NCI-H1436 (cell line): Measurements from ENCODE around the gene SPX.

Experiments
- DNase-seq: peaks from one replicate; lab custom pipeline; 2025; lab: John Stamatoyannopoulos, UW

SPX gene

DNA sequence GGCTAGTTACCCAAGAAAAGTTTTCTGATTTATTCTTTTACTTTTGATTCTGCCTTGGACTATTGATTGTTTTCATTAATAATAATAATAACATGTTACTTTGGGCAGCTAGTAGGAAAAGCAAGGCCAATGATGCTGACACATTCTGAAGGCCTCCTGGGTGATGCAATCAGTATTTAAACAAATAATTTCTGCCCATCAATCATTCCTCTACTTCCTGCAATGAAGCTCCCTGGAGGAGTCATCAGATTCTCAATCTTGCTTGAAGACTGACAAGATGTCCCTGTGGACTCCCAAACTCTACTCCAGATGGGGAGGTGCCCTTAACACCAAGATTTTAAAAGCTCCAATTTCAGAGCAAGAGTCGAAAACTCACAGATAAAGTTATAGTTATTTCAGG is at the start of gene SPX:
Gene SPX (plus strand): TSS at position 244 of the 400 bp plus-strand sequence. CDS start 177 bp downstream, outside the sequence.
- DNase-seq, result no peak

GRCh38 chr12:21476949-21477348 is 49.1 kb upstream of the SPX start:
- DNase-seq, result no peak

DNA sequence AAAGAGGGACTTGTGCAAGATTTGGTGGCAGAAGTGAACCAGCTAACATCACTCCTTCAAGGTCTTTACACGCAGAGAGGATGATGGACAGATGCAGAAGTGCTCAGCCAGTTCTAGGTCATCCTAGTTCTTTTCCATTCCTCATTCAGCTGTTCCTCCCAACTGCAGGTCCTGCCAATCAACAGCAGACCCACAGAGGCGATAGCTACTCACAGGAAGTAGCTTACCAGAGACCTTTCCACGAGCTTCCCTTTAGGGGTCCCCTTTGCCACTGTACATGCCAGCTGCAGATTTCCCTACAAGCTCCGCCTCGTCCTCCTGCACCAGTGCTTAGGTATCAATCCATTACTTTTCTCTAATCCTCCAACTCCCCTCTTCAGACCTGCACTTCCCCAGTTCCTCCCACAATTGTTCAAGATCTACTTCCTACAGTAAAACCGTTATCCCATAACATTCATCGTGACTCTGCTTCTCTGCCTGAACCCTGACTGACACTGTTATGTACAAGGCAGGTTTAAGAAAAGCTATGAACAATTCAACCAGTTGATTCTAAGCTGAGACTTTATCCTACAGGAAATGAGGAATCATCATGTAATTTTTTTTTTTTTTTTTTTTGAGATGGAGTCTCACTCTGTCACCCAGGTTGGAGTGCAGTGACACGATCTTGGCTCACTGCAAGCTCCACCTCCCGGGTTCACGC is 47.2 kb upstream of the SPX start:
- no peak for DNase-seq

DNA sequence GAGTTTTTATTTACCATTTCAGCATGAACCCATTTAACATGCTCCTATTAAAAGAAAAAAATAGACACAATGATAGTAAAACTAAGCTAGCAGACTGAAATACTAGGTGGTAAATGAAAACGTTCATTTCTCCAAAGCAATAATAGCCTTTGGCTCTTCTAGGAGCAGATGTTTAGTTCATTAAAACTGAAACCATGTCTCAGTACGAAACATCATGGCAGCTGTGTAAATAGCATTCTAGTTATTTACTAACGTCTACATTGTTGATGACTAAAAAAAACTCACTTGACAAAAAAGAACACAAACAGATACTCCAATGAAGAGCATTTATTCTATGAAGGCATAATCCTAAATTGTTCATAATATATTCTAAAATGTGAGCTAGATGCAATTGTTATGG is 42.6 kb upstream of the SPX start:
- peak; percentile 52 for DNase-seq

DNA sequence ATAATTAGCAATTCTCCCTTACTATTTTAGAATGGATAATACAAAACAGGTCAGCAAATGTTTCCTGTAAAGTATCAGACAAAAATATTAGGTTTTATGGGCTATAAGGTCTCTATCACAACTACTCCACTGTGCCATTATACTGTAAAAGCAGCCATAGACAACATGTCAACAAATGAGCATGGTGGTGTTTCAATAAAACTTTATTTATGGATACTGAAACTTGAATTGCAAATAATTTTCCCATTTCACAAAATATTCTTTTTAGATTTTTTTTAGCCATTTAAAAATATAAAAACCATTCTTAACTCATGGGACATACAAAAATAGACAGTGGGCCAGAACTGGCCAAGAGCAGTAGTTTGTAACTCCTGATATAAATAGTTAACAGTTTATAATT is 40.1 kb upstream of the SPX start:
- no peak for DNase-seq

DNA sequence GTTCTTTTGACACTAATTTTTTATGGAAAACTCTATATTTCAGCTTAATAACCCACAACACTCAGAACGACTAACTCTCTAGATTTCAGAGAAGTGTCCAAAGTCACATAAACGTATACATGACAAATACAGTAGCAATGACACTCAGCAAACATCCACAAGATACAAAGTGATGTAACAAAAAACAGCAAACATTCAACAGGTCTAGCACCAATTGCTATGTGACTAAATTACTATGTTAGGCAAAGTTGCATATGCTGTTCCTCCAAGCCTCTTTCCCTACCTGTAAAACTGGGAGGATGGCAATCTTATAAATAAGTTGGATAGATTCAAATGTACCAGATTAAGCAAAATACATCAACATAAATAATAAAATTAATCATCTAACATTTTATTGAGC is 26.3 kb upstream of the SPX start:
- no peak for DNase-seq

DNA sequence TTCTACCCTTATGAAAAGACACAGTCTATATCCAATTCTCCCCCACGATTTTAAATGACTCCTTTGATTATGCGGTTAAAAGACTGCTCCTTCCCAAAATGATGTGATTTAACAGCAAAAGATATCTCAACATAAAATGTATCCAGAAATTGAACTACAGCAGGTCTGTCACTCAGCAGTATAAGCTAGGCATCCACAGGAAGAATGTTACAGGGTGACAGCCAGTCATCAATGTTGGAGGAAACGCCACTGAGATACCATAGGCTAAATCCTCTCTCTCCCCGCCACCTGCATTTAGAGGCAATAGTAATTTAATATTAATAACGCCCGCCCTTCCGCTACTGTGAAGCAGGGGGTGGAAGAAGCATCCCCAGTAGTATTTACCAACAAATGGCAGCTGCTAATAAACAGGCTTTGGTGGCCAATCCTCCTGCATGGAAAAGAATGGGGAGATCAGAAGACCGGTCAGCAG is 25.3 kb upstream of the SPX start:
- DNase-seq, result no peak

GRCh38 chr12:21501258-21502163 is 24.6 kb upstream of the SPX start, which contains the start of the genes GOLT1B and RECQL:
Gene GOLT1B, plus strand, starts transcription at chr12:21501789. Its CDS starts 135 bp downstream, at chr12:21501924.
Gene RECQL, minus strand, starts transcription at chr12:21501635. Its CDS starts 2,065 bp downstream, at chr12:21499570.
- peak; percentile 96 for DNase-seq

GRCh38 chr12:21502164-21502496 is 24.0 kb upstream of the SPX start:
- no peak for DNase-seq

- DNase-seq, result no peak
These were observed 23.2 kb upstream of the SPX start for GRCh38 chr12:21502872-21503271.

DNA sequence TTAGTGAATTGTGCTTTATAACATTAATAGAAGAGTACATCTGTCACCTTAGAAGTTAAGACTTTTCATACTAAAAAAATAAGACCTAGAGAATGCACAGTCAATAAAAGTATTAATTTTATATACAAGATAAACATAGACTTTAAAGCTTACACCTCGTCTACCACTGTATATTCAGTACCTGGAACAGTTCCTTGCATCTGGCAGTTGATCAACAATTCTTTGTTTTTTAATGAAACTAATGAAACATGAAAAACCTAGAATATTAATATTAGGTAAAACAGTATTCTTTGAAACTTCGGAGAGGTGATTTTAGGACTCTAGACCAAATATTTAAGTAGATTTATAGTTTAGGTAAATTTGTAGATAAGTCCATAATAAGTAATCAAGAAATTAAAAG is 20.2 kb upstream of the SPX start:
- no peak for DNase-seq

GRCh38 chr12:21507849-21508248 is 18.2 kb upstream of the SPX start:
- no peak for DNase-seq

DNA sequence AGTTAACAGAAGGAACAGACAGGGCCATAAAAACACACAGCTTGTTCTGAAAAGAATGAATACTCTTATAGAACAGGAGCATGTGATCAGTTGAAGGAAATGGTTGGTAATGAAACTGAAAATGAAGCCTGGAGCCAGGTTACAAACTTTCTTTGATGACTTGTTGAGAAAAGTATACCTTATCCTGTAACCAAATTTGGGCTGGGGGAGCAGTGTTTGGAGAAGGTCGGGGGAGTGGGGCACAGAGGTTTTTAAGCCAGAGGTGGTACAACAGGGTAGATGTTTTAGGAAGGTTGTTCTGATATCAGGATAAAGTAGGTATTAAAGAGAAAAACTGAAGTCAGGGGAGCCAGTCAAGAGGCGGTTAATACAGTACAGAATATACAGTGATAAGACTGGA is 16.3 kb upstream of the SPX start:
- no peak for DNase-seq

GRCh38 chr12:21516281-21516680 is 9.8 kb upstream of the SPX start:
- no peak for DNase-seq

GRCh38 chr12:21518451-21518850 is 7.6 kb upstream of the SPX start:
- DNase-seq, result no peak

- DNase-seq, result no peak
These were observed 4.6 kb upstream of the SPX start for GRCh38 chr12:21521541-21521940.

DNA sequence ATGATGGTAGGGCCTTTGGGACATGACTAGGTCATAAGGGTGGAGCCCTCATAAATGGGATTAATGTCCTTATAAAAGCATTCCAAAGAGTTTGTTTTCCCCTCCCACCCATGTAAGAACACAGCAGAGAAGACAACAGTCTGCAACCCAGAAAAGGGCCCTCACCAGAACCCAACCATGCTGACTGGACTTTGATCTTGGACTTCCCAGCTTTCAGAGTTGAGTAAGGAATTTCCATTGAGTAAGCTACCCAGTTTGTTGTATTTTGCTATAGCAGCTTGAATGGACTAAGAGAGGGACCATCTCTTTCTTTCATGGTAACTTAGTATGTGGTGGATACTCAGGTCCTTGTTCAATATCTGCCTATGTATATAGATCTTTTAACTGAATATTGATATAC is 2.9 kb upstream of the SPX start:
- no peak for DNase-seq

DNA sequence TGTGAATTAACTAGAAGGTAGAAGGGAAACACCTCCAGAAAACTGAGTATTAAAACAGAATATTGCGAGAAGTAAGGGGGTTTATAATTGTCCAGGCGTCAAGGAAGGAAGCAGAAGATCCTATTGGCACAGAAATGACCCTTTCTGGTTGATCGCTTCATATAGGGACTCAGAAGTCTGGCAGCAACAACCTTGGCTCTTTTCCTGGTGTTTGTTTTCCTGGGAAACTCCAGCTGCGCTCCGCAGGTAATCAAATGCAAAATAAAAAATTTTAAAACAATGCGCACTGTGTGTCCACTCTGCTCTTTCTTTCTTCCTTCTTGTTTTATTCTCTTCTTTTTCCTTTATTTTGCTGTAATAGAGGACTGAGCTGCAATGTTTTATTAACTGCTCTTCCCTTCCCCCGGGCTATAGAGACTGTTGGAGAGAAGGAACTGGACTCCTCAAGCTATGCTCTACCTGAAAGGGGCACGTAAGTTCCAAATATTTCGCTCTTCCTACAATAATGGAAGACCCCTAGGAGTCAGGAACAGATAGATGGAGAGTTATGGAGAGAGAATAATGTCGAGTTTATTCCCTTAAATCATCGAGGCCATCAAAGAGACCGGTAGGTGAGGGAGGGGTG is 737 bp downstream of the SPX start:
- DNase-seq, result no peak

GRCh38 chr12:21527451-21528180 is 1.5 kb downstream of the SPX start:
- peak; percentile 86 for DNase-seq

DNA sequence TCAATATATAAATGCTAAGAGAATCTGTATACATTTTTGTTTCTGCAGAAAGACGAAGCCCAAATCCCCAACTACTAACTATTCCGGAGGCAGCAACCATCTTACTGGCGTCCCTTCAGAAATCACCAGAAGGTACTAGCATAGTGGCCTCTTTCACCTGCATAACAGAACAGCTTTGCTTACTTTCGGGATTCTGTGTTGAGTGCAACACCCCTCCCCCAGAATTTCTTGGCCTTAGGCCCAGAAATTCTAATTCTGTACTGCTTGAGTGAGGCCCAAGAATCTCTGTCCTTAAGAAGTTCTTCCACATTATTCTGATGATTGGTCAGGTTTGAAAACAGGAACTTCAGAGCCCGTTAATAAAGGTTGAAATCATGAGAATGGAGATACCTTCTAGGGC is 2.9 kb downstream of the SPX start:
- no peak for DNase-seq

GRCh38 chr12:21529456-21529855 is 3.4 kb downstream of the SPX start:
- no peak for DNase-seq

DNA sequence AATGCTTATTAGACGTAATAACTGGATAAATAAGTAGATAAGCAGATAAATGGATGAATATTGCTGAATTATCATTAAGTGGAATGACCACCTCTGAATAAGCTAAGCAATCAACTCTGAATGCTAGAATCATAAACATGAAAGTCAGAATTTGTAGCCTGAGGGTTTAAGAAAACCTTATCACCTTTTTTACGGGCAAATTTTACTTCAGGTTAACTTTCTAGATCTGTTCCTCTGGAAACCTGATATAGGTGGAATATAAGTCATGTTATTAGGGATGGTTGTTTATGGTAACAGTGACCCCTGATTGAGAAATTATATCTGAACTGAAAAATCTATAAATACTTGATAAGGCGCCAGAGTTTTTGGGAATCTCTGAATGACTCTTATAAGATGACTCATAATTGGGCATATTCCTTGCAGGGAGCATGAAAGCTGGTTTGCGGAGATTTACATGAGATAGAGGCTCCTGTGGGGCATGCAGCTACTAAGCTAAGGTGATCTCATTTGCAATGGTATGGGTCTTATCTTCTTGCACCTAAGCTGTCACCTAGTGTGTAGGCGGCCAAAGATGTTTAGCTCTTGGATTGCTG is 12.1 kb downstream of the SPX start:
- no peak for DNase-seq
